HG03575 (cell line): ENCODE data around the gene ZDHHC5.

Source experiments
- ATAC-seq: cut with Tn5 transposase; IDR thresholded peaks from one replicate; pipeline ENCODE4 v1.9.1; 2021; ENCODE audit not compliant: unreplicated experiment, insufficient number of reproducible peaks, low FRiP score; ENCODE audit errors: extremely low read depth

ZDHHC5 gene

GRCh38 chr11:57667736-57668433 is at the start of gene ZDHHC5:
Gene ZDHHC5 (plus strand): TSS chr11:57668114. CDS start chr11:57673091, 4,977 bp downstream.
- peak; percentile 64 for ATAC-seq

- no peak for ATAC-seq
Measured at GRCh38 chr11:57618438-57618837, 49.5 kb upstream of the ZDHHC5 start.

- ATAC-seq: no peak
Measured at GRCh38 chr11:57619331-57619730, 48.6 kb upstream of the ZDHHC5 start.

GRCh38 chr11:57620467-57620866 is 47.4 kb upstream of the ZDHHC5 start:
- no peak for ATAC-seq

- no peak for ATAC-seq
Measured at GRCh38 chr11:57622263-57622662, 45.7 kb upstream of the ZDHHC5 start.

GRCh38 chr11:57624864-57625263 is 43.0 kb upstream of the ZDHHC5 start:
- no peak for ATAC-seq

GRCh38 chr11:57626895-57627294 is 41.0 kb upstream of the ZDHHC5 start:
- no peak for ATAC-seq

GRCh38 chr11:57630171-57630570 is 37.7 kb upstream of the ZDHHC5 start:
- ATAC-seq: no peak

GRCh38 chr11:57632116-57632515 is 35.8 kb upstream of the ZDHHC5 start:
- no peak for ATAC-seq

- no peak for ATAC-seq
Measured at GRCh38 chr11:57633394-57634070, 34.4 kb upstream of the ZDHHC5 start.

- ATAC-seq: no peak
Measured at GRCh38 chr11:57634311-57634710, 33.6 kb upstream of the ZDHHC5 start.

GRCh38 chr11:57635246-57635645 is 32.7 kb upstream of the ZDHHC5 start:
- ATAC-seq: no peak

GRCh38 chr11:57637626-57638004 is 30.3 kb upstream of the ZDHHC5 start:
- ATAC-seq: no peak

- no peak for ATAC-seq
Measured at GRCh38 chr11:57638005-57638781, 29.7 kb upstream of the ZDHHC5 start.

GRCh38 chr11:57638811-57639320 is 29.0 kb upstream of the ZDHHC5 start:
- ATAC-seq: no peak

GRCh38 chr11:57639321-57640067 is 28.4 kb upstream of the ZDHHC5 start:
- no peak for ATAC-seq

GRCh38 chr11:57640068-57640800 is 27.7 kb upstream of the ZDHHC5 start:
- ATAC-seq: no peak

- ATAC-seq: no peak
Measured at GRCh38 chr11:57641011-57641807, 26.7 kb upstream of the ZDHHC5 start.
